Activated CD8-positive, alpha-beta memory T cell treated with anti-CD3 and anti-CD28 coated beads for 1 hour (primary cell): ENCODE measurements around the gene SMIM14.
"Not testable (repeated sequence)": the region's sequence is repeated elsewhere in the genome, so short reads cannot be mapped to it uniquely, and the experiment has no call there.

Experiments
- DNase-seq, 2 donors: peaks; one replicate each; pipeline ENCODE4 v3.0.0-alpha.2; 2020; ENCODE audit warnings: low read depth in 1 of 2; ENCODE audit errors: extremely low read depth in 1 of 2

Gene SMIM14

GRCh38 chr4:39648827-39649558 is 10.3 kb upstream of the SMIM14 start:
- DNase-seq, result no peak

GRCh38 chr4:39648213-39648612 is 9.5 kb upstream of the SMIM14 start:
- no peak for DNase-seq

DNA sequence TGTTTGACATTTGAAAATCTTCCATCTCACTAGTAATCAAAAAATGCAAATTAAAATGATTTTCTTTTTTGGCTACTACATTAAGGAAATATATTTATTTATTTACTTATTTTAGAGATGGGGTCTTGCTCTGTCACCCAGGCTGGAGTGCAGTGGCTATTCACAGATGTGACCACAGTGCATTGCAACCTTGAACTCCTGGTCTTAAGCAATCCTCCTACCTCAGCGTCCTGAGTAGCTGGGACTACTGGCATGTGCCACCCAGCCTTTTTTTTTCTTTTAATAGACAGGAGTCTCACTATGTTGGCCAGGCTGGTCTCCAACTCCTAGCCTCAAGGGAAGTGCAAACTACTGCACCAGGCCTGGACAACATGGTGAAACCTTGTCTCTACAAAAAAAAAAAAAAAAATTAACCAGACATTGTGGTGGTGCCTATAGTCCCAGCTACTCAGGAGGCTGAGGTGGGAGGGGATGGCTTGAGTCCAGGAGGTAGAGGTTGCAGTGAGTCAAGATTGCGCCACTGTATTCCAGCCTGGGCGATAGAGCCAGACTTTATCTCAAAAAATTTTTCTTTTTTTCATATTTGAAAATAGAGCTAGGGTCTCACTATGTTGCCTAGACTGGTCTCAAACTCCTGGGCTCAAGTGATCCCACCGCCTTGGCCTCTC is 4.4 kb upstream of the SMIM14 start:
- no peak for DNase-seq

DNA sequence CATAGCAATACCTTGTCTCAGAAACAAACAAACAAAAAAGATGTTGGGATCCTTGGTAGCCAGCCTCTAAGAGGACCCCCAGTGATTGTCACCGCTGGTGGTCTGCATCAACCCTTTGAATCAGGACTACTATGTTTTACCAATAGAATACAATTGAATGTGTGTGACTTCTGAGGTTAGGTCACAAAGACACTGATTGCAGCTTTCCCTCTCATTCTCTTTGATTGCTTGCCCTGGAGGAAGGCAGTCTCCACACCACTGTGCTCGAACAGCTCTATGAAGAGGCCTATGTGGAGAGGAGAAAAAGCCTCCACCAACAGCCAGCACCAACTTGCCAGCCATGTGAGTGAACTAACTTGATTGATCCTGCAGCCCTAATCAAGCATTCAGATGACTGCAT is 2.8 kb upstream of the SMIM14 start:
- no peak for DNase-seq

GRCh38 chr4:39637586-39638353 is 895 bp downstream of the SMIM14 start:
- peak in 1 of 2 donors; percentile 1 for DNase-seq

GRCh38 chr4:39637221-39637585 is 1.5 kb downstream of the SMIM14 start:
- DNase-seq, result no peak

- DNase-seq, result no peak
Measured at GRCh38 chr4:39636531-39637184, 2.0 kb downstream of the SMIM14 start.

DNA sequence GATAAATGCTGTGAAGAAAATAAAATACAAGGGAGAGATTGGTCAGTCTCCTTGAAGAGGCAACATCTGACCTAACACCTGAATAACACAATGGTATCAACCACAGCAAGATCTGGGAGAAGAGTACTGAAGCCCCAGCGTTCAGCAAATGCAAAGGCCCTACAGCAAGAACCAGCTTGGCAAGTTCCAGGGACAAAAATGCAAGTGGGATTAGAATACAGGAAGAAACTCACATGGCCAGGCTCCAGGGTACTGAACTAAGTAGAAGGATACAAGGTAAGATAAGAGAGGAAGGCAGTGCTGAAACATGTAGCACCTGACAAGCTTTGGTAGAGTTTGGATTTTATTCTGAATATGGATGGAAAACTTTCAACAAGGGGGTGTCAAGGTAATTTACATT is 3.6 kb downstream of the SMIM14 start:
- no peak for DNase-seq

DNA sequence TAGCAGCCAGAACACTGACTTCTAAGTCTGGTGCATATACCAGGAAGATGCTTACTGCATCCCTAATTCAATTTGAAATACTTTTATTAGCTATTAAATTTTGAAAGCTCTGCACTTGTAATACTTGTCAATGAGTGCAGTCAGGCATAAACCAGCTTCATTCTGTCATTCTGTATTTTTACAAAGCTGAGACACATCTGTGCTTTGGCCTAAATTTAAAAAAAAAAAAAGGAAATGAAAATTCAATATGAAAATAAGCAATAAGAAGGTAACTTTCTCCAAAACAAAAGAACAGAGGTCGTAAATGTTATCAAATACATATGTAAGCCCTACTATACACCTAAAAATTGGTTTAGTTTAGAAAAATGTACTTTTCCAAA is 7.0 kb downstream of the SMIM14 start:
- DNase-seq, result no peak

DNA sequence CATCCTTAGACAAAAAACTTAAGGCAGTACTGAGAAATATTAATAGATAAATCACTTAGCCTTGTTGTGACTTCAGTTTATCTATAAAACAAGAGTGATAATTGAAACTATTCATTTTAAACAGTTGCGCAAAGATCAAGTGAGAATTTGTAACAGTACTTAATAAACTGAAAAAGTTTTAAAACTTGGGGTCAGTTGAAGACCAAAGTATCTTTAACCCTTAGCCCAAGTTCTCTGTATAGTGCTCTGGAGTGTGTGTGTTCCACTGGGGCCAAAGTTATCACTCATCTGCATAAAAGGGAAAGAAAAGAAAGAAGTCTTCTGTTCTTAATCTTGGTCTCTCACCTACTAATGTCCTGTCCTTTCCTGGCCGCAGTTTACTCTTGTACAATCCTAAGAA is 11.3 kb downstream of the SMIM14 start:
- no peak for DNase-seq

GRCh38 chr4:39626913-39627312 is 11.8 kb downstream of the SMIM14 start:
- DNase-seq, result no peak

GRCh38 chr4:39626261-39626660 is 12.4 kb downstream of the SMIM14 start:
- no peak for DNase-seq

DNA sequence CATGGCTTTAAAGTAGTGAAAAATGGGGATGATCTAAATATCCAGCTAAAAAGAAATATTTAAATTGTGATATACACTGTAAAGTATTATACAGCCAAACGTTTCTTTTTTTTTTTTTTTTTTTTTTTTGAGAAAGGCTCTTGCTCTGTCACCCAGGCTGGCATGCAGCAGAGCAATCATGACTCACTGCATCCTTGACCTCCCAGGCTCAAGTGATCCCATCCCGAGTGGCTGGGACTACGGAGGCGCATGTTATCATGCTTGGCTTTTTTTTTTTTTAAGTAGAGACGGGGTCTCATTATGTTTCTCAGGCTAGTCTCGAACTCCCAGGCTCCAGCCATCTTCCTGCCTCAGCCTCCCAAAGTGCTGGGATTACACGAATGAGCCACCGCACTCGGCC is 17.1 kb downstream of the SMIM14 start:
- DNase-seq, result no peak

DNA sequence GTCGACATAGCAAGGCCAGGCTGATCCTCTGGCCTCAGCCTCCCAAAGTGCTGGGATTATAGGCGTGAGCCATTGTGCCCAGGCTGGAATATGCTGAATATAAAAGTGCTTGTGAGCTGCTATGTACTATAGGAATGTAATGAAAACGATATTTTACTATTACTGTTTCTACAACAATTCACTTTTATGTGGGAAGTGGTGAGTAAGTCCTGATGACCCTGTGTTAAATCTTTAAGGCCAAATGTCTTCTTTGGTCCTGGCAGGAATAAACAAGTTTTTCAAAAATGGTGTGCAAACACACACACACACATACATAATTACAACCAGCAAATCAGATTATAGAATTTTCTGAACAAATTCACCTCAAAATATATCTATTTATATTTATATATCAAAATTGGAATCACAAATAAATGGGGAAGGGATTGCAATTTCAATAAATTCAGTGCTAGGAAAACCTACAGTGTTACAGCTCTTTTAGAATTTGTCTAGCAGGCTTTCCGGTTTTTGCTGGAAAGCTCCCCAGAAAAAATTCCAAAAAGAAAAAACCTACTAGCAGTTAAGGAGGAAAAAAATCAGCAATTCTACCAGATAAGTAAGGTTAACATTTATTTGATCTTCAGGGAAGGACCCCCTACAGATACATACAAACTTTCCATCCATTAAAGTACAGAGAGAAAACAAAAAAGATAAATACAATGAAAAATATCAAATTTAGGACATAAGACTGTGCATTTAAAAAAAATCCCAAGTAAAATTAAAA is 17.9 kb downstream of the SMIM14 start:
- DNase-seq, result no peak

DNA sequence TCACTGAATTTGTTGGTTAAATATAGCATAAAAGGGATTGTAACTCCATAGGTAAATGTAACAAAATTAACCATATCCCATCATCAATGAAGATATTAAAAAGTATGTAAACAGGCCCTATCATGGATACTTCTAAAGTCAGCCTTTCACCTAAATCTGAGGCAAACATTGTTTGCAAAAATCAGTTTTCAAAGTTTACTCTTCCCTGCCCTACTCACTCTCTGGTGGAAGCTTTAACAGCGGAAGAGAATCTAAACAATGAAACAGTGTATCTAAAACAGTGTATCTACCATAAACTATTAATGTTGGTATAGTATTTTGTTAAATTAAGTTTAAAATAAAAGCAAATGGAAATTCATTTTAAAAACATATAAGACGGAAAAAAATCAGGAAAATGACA is 21.1 kb downstream of the SMIM14 start:
- no peak for DNase-seq

- no peak for DNase-seq
Measured at GRCh38 chr4:39616651-39617050, 22.0 kb downstream of the SMIM14 start.

DNA sequence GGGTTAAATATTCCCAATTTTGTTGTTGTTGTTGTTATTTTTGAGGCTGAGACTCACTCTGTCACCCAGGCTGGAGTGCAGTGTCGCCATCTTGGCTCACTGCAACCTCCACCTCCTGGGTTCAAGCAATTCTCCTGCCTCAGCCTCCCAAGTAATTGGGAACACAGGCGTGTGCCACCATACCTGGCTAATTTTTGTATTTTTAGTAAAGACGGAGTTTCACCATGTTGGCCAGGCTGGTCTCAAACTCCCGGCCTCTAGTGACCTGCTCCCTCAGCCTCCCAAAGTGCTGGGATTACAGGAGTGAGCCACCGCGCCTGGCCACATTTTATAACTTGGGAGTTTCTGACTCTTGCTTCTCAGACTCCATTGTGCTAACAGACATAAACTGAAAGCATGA is 22.6 kb downstream of the SMIM14 start:
- not testable (repeated sequence) for DNase-seq

DNA sequence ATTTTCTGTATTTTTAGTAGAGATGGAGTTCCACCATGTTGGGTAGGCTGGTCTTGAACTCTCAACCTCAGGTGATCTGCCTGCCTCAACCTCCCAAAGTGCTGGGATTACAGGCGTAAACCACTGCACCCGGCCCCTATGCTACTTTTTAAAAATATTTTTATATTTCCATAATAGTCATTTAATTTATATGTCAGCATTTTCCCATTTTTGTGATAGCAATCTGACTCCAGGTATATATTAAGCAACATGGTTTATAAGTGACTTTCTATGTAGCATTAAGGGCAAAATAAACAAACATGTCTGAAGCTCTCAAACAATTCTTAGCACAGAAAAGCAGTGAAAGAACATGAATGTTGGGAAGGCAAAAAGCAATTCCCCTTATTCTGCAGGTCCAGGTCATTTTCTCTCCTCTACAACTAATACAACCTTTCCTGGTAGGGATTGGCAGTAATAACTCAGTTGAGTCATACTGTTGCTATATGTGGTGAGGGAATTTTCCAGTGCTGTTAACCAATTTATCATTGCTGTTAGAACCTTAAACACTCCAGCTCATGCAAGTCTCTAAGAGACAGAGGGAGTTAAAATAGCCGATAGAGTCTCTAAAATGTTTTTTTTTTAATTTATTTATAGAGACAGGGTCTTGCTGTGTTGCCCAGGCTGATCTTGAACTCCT is 24.0 kb downstream of the SMIM14 start:
- no peak for DNase-seq

DNA sequence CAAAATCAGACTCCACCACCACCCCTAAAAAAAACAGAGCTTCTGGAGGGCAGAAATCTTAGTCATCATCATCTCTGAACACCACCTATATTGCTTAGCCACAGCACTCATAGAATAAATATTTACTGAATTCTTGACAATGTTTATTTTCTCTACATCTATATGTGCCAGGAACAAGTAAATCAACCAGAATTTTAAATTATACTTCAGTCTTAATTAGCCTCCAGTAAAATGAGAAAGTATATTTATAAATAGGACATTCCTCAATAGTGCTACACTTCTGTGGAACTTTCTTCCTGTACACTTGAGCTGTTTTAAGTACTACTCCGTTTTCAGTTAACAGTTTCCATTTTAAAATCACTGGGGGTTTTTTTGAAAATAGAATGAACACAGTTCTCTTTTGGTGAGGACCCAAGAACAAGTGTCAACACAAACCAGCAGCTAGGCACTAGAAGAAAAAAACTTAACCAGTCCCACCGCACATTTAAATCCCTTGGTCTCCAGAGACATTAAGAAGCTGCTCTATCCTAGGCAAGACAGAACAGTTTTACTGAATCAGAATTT is 25.5 kb downstream of the SMIM14 start:
- no peak for DNase-seq

DNA sequence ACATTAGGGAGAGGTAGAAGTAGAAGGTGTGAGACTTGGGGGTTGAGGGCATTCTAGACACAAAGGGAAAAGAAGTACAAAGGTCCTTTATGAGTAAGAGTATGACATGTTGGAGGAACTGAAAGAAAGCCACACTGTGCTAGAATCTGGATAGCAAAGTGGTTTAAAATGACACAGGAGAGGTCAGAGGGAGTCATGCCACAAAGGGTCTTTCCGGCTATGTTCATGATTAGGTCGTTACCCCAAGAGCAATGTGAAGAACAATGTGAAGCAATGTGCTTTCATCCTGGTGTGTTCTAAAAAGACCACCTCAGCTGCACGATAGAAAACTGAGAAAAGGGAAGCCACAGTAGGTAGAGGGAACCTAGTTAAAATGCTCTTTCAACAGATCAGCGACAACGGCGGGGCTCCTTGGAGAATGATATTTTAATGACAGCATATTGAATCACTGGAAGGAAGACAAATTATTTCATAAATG is 29.2 kb downstream of the SMIM14 start:
- no peak for DNase-seq
